Hematopoietic multipotent progenitor cell treated with erythropoietin and hydrocortisone succinate and interleukin-3 and kit ligand, for 4 days (in vitro differentiated cells): Measurements from ENCODE around the gene UBC.

Experiments used
- DNase-seq: peaks from one replicate; pipeline ENCODE4 v3.0.0-alpha.2; 2015

UBC gene

DNA sequence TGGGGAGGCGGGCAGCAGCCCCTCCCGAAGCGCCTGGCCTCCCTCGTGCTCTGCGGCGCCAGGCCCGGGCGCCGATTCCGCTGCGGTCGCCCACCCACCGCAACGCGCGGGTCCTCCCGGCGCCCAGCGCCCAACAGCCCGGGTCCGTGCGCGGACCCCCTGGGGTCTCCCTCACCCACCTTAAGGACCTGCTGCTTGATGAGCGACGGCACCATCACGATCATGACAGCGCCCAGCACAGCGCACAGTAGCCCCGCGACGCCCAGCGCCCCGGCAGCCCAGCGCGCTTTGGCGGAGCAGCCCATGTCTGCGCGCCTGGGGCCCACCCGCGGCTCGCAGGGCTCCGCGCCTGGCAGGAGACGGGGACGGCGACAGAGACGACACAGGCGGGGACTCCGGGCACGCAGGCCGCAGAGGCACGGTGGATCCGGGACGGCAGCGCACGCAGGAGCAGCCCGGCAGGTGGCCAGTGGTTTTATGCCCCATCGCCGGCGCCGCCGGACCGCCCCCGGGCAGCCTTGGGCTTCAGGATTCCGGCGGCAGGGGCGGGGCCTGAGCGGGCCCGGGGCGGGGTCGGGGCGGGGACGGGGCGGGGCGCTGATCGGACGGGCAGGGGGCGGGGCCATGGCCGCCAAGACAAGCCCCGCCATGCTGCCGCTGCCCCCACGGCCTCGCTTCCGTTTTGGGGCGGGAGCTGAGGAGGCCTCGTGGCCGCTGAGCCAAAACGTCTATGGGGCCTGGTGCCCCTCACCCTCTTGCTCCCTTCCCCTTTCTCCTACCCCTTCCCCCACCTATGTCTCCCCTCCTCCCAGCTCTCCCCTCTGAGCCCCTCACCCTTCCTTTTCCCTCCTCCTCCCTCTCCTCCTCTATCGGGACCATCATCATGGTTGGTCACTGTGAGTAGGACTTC lies 50.8 kb downstream of the UBC start, which contains the start of gene SCARB1:
SCARB1 (minus strand) TSS at position 449 of the 910 bp plus-strand sequence; CDS start at position 305, 144 bp downstream.
- peak; percentile 96 for DNase-seq

DNA sequence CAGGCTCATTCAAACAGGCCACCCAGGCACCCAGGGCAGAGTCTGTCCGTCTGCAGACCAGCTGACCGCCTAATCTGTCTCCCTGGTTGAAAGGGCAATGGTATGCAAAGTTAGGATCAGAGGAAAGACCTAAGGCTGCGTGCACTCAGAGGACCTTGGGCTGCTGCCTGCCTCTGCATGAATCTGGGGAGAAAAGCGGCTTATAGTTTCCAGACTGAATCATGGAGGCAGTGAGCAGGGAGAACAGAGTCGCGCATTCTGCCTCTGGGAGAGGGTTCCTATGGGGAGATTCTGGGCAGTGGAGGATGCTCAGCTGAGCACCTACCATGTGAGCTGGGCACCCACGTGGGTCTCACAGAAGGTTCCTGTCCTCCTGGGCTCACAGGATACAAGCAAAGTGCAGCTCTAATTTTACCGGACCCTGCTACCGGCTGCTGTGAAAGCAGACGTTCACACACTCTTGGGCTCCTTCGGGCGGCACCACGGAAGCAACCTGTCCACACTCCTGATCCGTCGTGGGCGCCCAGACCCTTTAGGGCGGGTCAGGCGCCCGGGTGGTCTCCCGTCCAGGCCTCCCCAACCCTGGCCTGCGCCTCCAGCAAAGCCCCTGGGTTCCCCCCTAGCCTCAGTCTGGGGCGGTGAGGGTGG lies 51.6 kb downstream of the UBC start:
- DNase-seq = peak; percentile 63

DNA sequence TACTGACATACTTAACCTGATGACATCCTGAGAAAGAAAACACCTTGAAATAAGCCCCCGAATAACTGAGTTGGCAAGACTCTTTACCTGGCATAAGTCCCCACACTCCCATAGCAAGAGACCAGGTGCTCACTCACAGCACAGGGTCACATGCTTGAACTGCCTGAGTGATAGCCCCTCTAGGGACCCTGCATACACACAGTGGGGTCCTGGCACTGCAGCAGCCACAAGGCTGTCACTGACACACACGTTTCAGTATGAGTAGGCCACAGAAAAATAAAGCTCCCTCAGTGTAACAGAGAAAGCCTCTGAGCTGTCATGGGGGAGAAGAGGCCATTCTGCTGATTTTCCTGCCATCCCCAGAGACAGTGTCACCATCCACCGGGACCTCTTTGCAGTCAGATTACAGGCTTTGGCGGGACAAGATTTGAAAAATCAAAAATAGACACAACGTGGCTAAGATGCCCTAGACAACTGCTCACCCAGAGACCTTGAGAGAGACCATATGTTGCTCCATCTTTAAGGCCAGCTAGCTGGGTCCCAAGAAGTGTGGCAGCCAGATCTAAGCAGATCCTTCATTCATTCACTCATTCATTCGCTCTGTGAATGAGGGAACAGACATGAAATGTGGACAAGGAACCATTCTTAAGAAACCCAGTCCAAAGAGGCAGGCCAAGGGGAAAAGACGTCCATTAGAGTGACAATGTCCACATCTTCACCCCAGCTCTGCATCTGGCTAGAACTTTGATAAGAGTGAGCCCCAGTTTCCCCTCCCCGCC lies 52.4 kb downstream of the UBC start:
- DNase-seq = no peak
